Urinary bladder (tissue), 4 donors: Measurements from ENCODE around the gene PAQR8. TPM values are rescaled to one million over a fixed set of nuclear protein-coding genes. Genes with fewer than 3 reads are reported as not detected.
"Not testable (repeated sequence)": the region's sequence is repeated elsewhere in the genome, so short reads cannot be mapped to it uniquely, and the experiment has no call there.

Source experiments
- DNase-seq: peaks from one replicate; pipeline ENCODE4 v3.0.0-alpha.2; 2015; ENCODE audit errors: extremely low spot score
- H3K27ac ChIP-seq: one replicate; pipeline ENCODE4 v1.5.1; 2013; ENCODE audit warnings: low read depth, mild to moderate bottlenecking, moderate library complexity
- H3K36me3 ChIP-seq: one replicate; pipeline ENCODE4 v1.6.1; 2013; ENCODE audit warnings: mild to moderate bottlenecking, moderate library complexity; ENCODE audit not compliant: insufficient read depth
- H3K4me1 ChIP-seq: one replicate; pipeline ENCODE4 v1.6.1; 2013; ENCODE audit warnings: mild to moderate bottlenecking, moderate library complexity; ENCODE audit not compliant: insufficient read depth
- H3K4me3 ChIP-seq: one replicate; pipeline ENCODE4 v1.5.1; 2013; ENCODE audit warnings: low read depth, low read length
- WGBS: extraction: QIAGEN DNeasy Blood & Tissue Kit; methylation state at CpG from one replicate; pipeline ENCODE4 v1.1.7; 2013; 5-methylcytosine and 5-hydroxymethylcytosine counted together
- polyA plus RNA-seq: library from polyadenylated mRNA; stranded (reverse); fragments of 200-250 nt; gene quantifications from one replicate; pipeline ENCODE4 v1.2.3, GENCODE V29; 2013
- total RNA-seq: library from RNA; depleted of rRNA; stranded (reverse); fragments of >200 nt; gene quantifications from one replicate; pipeline ENCODE4 v1.2.3, GENCODE V29; 2014
- donor health status: healthy with polysubstance abuse.
- donor health status: healthy.

Gene PAQR8
- total and polyA plus RNA-seq, 2 donors: 12.1 to 15.4 TPM

GRCh38 chr6:52375780-52376556, 14.0 kb downstream of the PAQR8 start:
- 91% methylated on average over 2 of the region's 2 CpGs for WGBS
- Histone ChIP-seq H3K27ac (no peak overlapping the region), H3K4me3 (no peak overlapping the region), H3K4me1 (no peaks in the 10 kb centered on the region), H3K36me3 (no peaks in the 10 kb centered on the region)
- no peak for DNase-seq

DNA sequence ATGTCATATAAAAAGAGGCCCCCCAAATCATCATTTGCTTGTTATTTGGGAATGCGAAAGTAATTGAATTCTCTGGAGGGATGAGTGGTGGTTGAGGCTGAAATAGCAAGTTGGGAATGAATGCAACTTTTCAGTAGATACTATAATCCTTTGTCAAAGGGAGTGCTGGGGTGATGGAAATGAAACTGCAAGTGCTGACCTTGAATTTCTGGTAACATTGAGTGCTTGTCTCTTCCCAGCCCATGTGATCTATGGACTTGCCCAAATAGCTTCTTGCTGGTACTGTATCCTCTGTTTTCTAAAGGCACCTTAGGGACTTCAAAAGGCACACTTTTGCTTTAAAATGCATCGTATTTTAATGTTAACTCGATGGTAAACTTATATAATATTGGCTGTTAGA, 14.8 kb downstream of the PAQR8 start:
- Histone ChIP-seq H3K36me3 (no peaks in the 10 kb centered on the region), H3K4me1 (no peaks in the 10 kb centered on the region), H3K4me3 (no peak overlapping the region), H3K27ac (no peak overlapping the region)
- no peak for DNase-seq
- WGBS: 92% methylated on average over 3 of the region's 3 CpGs

DNA sequence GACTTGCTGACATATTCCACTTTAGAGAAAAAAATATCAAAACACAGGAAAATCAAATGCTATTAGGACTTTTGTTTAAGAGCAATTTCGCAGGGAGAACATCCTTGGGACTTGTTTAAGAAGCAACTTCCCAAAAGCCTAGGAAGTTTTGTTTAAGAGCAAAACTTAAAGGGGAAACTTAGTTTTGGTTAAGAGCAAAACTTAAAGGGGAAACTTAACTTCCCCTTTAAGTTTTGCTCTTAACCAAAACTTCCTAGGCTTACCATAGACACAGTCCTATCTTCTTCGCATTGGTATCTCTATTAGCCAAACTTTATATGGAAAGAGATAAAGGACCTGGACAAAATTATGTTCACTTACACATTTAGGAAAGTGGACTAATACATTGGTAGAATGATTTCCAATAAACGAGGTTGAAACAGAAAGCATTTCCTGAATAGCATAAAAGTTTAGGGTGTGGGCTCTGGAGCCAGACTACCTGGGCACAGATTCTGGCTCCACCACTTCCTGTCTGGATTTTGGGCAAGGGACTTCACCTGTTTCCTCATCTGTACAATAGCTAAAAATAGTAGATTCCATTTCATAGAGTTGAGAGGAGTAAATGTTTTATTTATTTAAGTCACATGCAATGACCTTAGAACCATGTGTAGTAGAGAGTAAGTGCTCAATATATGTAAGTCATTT, 15.7 kb downstream of the PAQR8 start:
- Histone ChIP-seq H3K4me1 (no peaks in the 10 kb centered on the region), H3K4me3 (no peak overlapping the region), H3K36me3 (no peaks in the 10 kb centered on the region), H3K27ac (no peak overlapping the region)
- WGBS: 71% methylated on average over 3 of the region's 3 CpGs
- no peak for DNase-seq

GRCh38 chr6:52381249-52381648, 19.3 kb downstream of the PAQR8 start:
- no peak for DNase-seq
- 92% methylated on average over 4 of the region's 4 CpGs for WGBS
- Histone ChIP-seq H3K4me3 (no peak overlapping the region), H3K36me3 (no peaks in the 10 kb centered on the region), H3K4me1 (no peaks in the 10 kb centered on the region), H3K27ac (no peak overlapping the region)

DNA sequence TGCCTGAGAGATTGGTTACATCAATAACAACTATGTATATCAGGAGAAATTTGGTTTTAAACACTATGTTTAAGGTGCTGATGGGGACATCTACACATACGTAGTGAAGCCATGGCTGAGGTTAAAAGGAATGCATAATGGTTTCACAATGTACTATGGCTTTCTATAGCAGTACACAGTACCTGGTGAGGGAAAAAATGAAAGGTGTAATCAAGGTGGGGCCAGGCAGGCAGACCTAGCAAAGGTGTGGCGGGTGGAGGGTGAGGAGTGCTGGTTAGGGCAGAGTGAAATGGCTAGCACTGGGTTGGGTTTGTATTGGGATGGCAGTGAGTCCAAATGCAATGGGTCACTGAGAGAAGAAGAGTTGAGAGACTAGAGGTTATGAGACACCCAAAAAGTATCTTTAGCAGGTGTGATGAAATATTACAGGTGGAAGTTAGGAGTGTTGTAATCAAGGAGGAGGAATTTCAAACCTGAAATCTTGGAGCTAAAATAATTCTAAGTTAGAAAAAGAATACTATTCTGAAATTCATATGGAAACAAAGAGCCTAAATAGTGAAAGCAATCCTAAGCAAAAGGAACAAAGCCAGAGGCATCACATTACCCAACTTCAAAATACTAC, 22.3 kb downstream of the PAQR8 start:
- H3K4me1 ChIP-seq: no peaks in the 10 kb centered on the region
- 86% methylated on average over 2 of the region's 2 CpGs for WGBS
- no peak overlapping the region for H3K4me3 ChIP-seq
- no peak for DNase-seq
- H3K27ac ChIP-seq: no peak overlapping the region
- no peaks in the 10 kb centered on the region for H3K36me3 ChIP-seq

GRCh38 chr6:52385074-52385473, 23.1 kb downstream of the PAQR8 start:
- WGBS: 95% methylated on average over 4 of the region's 4 CpGs
- Histone ChIP-seq H3K4me1 (no peaks in the 10 kb centered on the region), H3K4me3 (no peak overlapping the region), H3K36me3 (no peaks in the 10 kb centered on the region), H3K27ac (no peak overlapping the region)
- no peak for DNase-seq

DNA sequence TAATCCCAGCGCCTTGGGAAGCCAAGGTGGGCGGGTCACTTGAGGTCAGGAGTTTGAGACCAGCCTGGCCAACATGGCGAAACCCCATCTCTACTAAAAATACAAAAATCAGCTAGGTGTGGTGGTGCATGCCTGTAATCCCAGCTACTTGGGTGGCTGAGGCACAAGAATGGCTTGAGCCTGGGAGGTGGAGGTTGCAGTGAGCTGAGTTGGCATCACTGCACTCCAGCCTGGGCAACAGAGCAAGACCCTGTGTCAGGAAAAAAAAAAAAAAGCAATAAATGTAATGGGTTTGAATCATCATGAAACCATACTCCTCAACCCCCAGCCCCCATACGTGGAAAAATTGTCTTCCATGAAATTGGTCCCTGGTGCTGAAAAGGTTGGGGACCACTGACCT, 26.2 kb downstream of the PAQR8 start:
- DNase-seq, H3K36me3 ChIP-seq, H3K4me3 ChIP-seq, H3K4me1 ChIP-seq, H3K27ac ChIP-seq: not testable (repeated sequence)
- WGBS: 87% methylated on average over 4 of the region's 4 CpGs

DNA sequence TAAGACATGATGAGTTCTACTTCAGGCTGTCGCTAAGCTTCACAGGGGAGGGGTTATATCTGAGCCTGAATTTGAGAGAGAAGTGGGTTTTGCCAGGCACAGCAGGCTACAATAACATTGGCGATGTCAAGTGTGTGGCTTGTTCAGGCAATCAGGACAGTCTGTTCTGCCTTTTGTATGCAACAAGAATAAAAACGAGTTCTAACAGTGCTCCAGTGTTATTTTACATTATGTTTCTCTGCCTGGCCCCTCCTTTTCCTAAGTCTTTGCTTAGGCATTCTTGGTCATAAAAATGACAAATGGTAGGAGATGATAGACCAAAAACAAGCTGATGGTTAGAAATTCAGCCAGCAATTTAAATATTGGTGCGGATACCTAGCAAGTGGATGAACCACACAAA, 26.8 kb downstream of the PAQR8 start:
- Histone ChIP-seq H3K36me3 (no peaks in the 10 kb centered on the region), H3K4me1 (no peaks in the 10 kb centered on the region), H3K27ac (no peak overlapping the region), H3K4me3 (no peak overlapping the region)
- DNase-seq: no peak
- WGBS: 70% methylated on average over 4 of the region's 4 CpGs

GRCh38 chr6:52389264-52389625, 27.3 kb downstream of the PAQR8 start:
- no peak for DNase-seq
- WGBS: 75% methylated on average over 1 of the region's 1 CpG
- no peak overlapping the region for H3K4me3 ChIP-seq
- H3K27ac ChIP-seq: no peak overlapping the region
- H3K4me1 ChIP-seq: no peaks in the 10 kb centered on the region
- no peaks in the 10 kb centered on the region for H3K36me3 ChIP-seq

DNA sequence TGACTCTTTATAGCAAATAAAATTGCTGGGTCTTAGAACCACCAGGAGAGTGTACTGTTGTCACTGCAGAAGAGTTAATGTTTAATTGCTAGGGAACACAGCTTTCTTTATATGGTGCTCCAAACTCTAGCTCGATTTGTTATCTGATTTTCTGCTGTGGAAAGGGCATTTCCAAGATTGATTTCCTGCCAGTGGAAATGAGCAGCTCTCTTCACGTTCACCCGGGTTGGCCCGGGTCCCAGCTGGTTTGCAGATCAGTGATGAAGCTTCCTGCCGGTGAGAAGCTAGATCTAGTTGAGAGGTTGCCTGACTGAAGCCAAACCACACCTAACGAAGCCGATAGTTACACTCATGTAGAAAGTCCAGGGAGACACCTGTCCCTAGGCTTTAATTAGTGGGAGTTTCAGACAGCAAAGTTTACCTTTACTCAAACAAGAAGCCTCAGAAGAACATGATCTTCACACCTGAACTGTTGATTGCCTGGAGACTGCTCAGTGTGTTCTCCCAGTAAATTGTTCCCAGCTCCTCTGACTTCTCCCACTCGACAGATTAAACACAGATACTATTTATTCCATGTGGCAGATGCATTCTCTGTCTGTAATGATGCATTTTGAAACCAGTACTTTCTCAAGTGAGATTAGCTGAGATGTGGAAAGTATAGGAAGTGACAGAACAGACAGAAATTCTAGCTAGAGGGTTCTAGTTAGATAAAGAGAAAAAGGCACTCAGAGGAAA, 27.8 kb downstream of the PAQR8 start:
- DNase-seq: peak; percentile 20
- no peaks in the 10 kb centered on the region for H3K4me1 ChIP-seq
- H3K36me3 ChIP-seq: no peaks in the 10 kb centered on the region
- WGBS: 14% methylated on average over 8 of the region's 8 CpGs
- H3K27ac ChIP-seq: peak overlapping the region; percentile 29
- no peak overlapping the region for H3K4me3 ChIP-seq

DNA sequence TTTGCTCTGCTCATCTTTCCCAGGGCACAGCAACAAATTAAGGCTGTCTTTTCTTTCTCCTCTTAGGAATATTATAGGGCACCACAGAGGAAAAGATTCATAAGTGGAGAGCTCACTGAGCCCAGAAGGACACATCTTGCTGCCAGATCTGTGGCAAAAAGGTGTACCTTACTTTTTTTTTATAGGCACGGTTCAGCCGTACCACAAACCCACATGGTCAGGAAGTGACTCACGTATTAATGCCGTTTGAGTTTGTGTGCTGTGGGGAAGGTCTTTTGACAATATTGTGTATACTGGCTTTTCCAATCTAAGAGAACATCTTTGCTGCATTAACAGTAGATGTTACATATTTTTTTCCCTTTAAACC, 28.4 kb downstream of the PAQR8 start:
- DNase-seq: no peak
- Histone ChIP-seq H3K4me3 (no peak overlapping the region), H3K36me3 (no peaks in the 10 kb centered on the region), H3K4me1 (no peaks in the 10 kb centered on the region), H3K27ac (peak overlapping the region; percentile 29)
- WGBS: 25% methylated on average over 4 of the region's 4 CpGs

- no peak overlapping the region for H3K4me3 ChIP-seq
- H3K36me3 ChIP-seq: no peaks in the 10 kb centered on the region
- no peak overlapping the region for H3K27ac ChIP-seq
- no peak for DNase-seq
- 60% methylated on average over 1 of the region's 1 CpG for WGBS
- no peaks in the 10 kb centered on the region for H3K4me1 ChIP-seq
These were observed 29.6 kb downstream of the PAQR8 start for GRCh38 chr6:52391599-52391998.

GRCh38 chr6:52392944-52393343, 31.0 kb downstream of the PAQR8 start:
- WGBS: 85% methylated on average over 1 of the region's 1 CpG
- Histone ChIP-seq H3K27ac (no peak overlapping the region), H3K4me3 (no peak overlapping the region), H3K36me3 (no peaks in the 10 kb centered on the region), H3K4me1 (peaks cover 2% of the 10 kb centered on the region)
- DNase-seq: no peak
